GM21786 (cell line): ENCODE data around the gene CSGALNACT2.
"Not testable (repeated sequence)": the region's sequence is repeated elsewhere in the genome, so short reads cannot be mapped to it uniquely, and the experiment has no call there.

ENCODE experiments used
- ATAC-seq: cut with Tn5 transposase; IDR thresholded peaks from one replicate; pipeline ENCODE4 v1.9.1; 2021; ENCODE audit not compliant: unreplicated experiment

CSGALNACT2 gene

GRCh38 chr10:43214071-43214955 is 76.1 kb downstream of the CSGALNACT2 start:
- no peak for ATAC-seq

- no peak for ATAC-seq
Observed at GRCh38 chr10:43214956-43215561, 76.8 kb downstream of the CSGALNACT2 start.

- ATAC-seq, result no peak
Observed at GRCh38 chr10:43215758-43216455, 77.7 kb downstream of the CSGALNACT2 start.

GRCh38 chr10:43216931-43217562 is 78.8 kb downstream of the CSGALNACT2 start:
- ATAC-seq, result no peak

- ATAC-seq, result no peak
Observed at GRCh38 chr10:43217563-43218205, 79.4 kb downstream of the CSGALNACT2 start.

- ATAC-seq, result no peak
Observed at GRCh38 chr10:43218206-43218950, 80.1 kb downstream of the CSGALNACT2 start.

- ATAC-seq, result no peak
Observed at GRCh38 chr10:43218951-43219837, 80.9 kb downstream of the CSGALNACT2 start.

- ATAC-seq, result no peak
Observed at GRCh38 chr10:43219848-43220247, 81.6 kb downstream of the CSGALNACT2 start.

GRCh38 chr10:43220251-43220650 is 82.0 kb downstream of the CSGALNACT2 start:
- not testable (repeated sequence) for ATAC-seq

- no peak for ATAC-seq
Observed at GRCh38 chr10:43220657-43221418, 82.6 kb downstream of the CSGALNACT2 start.

GRCh38 chr10:43221419-43222209 is 83.4 kb downstream of the CSGALNACT2 start:
- ATAC-seq, result no peak

GRCh38 chr10:43222210-43222720 is 84.0 kb downstream of the CSGALNACT2 start:
- ATAC-seq, result no peak

GRCh38 chr10:43223056-43223455 is 84.8 kb downstream of the CSGALNACT2 start:
- ATAC-seq, result no peak

GRCh38 chr10:43224321-43224720 is 86.1 kb downstream of the CSGALNACT2 start:
- ATAC-seq, result no peak

- no peak for ATAC-seq
Observed at GRCh38 chr10:43225004-43225786, 87.0 kb downstream of the CSGALNACT2 start.

- no peak for ATAC-seq
Observed at GRCh38 chr10:43225787-43226153, 87.5 kb downstream of the CSGALNACT2 start.

GRCh38 chr10:43226441-43226840 is 88.2 kb downstream of the CSGALNACT2 start:
- no peak for ATAC-seq
